ENCODE measurements around the gene TMEM109. TPM values are rescaled to one million over a fixed set of nuclear protein-coding genes. Genes with fewer than 3 reads are reported as not detected.

The TMEM109 gene
- total RNA-seq, 1 experiment from 2014 or later = 17.6 TPM

DNA sequence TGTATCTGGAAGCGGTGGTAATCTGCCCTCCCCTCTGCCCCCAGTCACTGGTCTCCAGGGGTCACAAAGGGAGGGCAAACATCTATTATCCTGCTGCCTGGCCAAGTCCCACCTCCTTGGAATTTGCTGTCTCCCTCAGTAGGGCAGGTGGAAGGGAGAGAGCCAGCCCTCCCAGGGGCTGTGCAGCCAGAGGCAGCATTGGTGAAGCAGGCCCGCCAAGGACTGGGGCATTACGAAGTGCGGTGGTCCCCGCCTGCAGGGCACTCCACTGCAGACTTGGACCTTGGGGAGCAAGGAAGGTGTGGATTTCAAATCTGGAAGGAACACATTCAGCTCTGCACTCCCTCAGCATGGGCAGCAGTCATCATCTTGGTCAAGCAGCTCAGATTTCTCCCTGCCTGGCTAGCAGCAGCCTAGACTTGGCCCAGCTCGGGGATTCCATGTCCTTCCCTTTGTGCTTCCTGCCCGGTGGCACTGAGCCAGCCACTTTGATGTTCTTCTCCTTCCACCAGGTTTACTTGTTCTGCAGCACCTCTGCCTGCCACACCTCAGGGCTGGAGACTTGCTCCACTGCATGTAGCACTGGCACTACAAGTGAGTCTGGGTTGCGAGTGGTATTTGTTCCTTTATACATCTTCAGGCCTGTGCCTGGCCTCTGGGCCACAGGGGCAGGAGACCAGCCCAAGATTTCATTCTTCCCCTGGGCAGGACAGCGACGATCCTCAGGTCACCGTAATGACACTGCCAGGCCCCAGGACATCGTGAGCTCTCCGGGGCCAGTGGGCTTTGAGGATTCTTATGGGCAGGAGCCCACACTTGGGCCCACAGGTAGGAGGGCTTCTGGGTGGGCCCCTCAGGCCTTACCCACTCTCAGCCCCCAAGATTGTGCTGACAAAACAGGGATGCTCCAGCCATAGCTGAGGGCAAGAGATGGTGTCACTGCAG, 39.3 kb upstream of the TMEM109 start:
- no peak overlapping the region for H3K4me3 ChIP-seq
- DNase-seq = no peak
- no peaks in the 10 kb centered on the region; the same call in none of the 2 replicates for H3K36me3 ChIP-seq
- no peaks in the 10 kb centered on the region for H3K27me3 ChIP-seq
- H3K9me3 ChIP-seq = no peaks in the 10 kb centered on the region

DNA sequence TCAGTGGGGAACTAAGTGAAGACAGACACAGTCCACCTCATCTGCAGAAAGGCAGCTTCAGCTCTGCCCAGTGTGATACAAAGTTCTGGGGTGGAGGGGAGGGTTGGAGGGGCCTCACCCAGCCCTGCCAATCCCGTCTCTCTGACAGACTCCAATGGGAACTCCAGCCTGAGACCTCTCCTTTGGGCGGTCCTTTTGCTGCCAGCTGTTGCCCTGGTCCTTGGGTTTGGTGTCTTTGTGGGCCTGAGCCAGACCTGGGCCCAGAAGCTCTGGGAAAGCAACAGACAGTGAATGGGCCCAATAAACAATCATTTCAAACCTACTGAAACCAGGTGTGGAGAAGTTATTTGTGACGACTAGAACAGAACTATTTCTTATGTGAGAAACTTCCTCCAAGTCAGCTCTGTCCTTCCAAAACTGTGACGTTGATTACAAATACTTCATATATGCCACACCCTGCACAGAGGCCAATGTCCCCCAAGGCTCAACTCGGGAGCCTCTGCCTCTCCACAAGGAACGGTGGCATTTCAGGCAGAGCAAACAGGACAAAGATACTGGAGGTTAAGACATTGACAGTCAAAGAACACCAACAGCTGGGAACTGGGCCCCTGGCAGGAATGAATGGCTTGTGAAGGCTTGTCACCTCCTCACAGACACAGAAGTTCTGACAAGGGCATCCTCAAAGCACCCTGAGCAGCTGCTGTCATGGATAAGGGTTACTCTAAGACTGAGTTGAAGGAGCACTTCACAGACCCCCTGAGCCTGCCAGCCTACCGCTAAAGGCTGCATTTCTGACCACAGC, 38.4 kb upstream of the TMEM109 start:
- Histone ChIP-seq H3K36me3 (peaks cover 5% of the 10 kb centered on the region), H3K4me3 (no peak overlapping the region)

DNA sequence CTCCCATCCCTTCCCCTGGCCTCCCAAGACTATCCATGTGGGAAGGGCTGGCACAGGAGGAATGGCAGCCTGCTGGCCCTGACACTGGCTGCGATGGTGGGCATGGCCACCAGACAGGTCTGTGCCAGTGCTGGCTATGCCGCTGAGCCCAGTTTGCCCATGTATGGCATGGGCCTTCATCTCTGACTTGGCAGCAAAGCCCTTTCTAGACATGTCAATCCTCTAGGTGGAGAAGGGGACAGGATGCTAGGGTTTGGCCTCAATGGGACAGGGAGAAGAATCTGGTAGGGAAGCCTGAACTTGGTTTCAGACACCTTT, 37.8 kb upstream of the TMEM109 start:
- peaks cover 7% of the 10 kb centered on the region for H3K36me3 ChIP-seq
- H3K27me3 ChIP-seq = no peaks in the 10 kb centered on the region
- no peaks in the 10 kb centered on the region for H3K9me3 ChIP-seq
- H3K4me3 ChIP-seq = no peak overlapping the region
- DNase-seq = no peak

More for the DNA sequence above, 38.4 kb upstream of the TMEM109 start:
- no peak for DNase-seq
- Histone ChIP-seq H3K27me3 (no peaks in the 10 kb centered on the region), H3K9me3 (no peaks in the 10 kb centered on the region)

DNA sequence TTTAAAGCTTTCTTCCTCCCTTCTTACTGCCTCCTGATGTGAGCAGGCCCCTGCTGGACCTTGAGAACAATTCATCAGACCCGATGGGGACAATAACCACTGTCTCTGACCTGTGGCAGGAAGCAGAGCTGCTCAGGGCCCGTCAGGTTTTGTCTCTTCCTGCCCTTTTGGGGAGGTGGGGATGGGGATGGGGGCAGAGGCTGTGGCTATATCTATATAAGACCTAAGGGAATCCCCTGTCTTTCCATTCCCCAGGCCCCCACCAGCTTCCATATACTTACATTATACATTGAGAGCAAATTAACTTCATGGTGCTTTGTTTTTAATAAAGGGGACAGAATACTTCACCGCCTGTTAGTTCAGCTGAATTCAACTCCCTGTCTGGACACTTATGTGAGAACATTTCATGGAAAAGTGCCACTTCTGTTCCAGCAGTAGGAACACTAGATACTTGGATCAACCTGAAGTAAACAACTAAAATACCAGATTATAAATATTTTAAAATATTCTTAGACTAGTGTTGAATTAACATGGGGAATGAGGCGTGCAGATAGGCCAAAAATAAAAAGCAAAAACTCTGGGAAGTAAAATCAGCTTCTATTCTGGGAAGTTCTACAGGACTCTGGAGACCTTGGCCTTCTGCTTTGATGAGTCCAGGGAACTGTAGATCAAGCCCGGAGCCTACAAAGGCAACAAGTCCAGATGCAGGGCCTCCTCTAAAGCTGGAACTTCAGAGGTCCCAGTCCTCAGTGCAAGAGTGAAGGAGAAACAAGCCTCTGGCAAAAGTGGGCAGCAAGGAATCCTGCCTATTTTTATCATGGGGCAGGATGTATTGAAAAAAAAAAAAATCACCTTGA, 35.5 kb upstream of the TMEM109 start:
- Histone ChIP-seq H3K4me3 (no peak overlapping the region), H3K36me3 (peaks cover 11% of the 10 kb centered on the region), H3K9me3 (no peaks in the 10 kb centered on the region), H3K27me3 (no peaks in the 10 kb centered on the region)
- no peak for DNase-seq

DNA sequence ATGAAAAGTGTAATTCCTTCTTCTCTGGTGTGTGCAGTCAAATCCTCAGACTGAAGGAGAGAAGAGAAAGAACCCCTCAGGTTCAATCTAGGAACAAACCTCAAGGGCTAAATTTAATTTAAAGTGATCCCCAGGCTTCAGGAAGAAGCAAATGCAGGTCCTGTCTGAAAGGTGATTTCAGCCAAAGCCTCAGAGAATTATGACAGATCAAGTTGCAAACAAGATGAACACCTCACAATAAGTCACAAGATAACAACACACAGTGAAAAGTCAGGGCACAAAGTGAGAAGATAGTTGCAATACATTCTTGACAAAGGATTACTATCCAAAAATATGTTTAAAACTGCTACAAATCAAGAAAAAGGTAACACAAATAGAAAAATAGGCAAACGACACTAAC, 34.9 kb upstream of the TMEM109 start:
- Histone ChIP-seq H3K4me3 (no peak overlapping the region), H3K27me3 (no peaks in the 10 kb centered on the region), H3K9me3 (no peaks in the 10 kb centered on the region), H3K36me3 (peaks cover 11% of the 10 kb centered on the region)
- no peak for DNase-seq

DNA sequence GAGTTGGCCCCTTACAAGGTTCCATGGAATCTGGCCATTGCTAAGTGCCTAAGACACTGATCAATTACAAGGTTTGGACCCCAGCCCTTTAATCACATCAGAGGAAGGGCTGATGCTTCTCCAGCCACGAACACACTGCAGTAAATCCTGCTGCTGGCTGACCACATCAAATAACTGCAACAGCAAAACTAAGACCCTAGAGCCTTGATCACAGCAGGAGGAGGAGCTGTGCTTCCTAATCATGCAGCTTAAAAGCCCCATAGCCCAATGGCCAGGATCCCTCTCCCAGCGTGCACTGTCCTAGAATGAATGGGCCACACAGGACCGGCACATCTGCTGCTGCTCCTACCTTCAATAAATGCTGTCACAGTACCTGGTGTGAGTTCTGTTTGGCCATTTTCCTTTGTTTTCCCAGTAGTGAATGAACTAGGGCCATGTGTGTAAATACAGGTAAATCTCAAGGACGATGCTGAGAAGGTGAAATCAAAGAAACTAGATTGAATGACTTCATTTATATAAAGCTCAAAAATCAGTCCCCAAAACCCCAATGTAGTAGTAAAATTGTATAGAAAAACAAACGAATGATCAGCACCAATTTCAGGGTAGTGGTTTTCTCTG, 33.9 kb upstream of the TMEM109 start:
- DNase-seq = no peak
- H3K27me3 ChIP-seq = no peaks in the 10 kb centered on the region
- no peak overlapping the region for H3K4me3 ChIP-seq
- H3K9me3 ChIP-seq = no peaks in the 10 kb centered on the region
- H3K36me3 ChIP-seq = peaks cover 11% of the 10 kb centered on the region

DNA sequence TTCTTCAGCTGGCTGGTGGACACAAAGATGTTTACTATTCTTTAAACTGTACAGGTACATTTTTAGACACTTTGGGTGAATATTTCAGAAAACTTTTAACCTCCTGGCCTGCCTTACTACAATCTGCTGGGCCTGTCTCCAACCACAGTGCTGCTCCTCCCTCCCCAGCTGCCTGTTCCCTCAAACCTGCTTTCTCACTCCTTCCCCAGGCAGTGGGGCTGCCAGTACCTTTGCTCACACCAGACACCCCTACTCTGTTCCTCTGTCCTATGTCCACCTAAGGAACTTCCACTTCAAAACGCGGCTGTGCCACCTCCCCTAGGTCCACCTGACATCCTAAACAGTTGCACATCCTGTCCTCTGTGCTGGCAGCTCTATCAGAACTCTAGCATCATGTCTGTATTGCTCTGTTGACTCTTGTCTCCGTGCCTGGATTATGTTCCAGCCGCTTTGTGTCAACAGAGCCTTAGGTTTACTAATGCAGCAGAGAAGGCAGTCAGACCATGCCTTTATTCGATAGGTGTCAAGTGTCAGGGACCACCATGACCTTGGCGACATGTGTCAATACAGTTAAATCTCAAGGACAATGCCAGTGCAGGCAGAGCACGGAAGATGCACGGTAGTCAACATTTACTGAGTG, 33.2 kb upstream of the TMEM109 start:
- Histone ChIP-seq H3K4me3 (no peak overlapping the region), H3K27me3 (no peaks in the 10 kb centered on the region), H3K36me3 (peaks cover 11% of the 10 kb centered on the region), H3K9me3 (0 out of 2 replicates have a peak, but pooled peaks cover 2% of the 10 kb centered on the region)
- DNase-seq = no peak

DNA sequence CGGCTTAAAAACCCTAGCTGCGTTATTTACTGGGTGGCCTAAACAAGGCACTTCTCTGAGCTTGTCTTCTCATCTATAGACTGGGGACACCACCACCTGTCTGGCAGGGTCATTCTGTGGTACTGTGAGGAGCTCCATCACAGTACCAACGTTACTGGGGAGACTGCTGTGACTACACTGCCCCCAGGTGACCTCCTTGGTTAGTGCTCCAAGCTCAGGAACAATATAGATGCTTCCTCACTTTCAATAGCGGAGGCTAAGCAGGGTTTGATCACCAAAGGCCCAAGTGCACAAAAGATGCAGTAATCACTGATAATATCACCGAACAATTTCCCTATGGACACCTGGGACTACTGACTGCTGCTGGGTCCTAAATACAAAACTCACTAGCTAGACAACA, 26.4 kb upstream of the TMEM109 start:
- DNase-seq = peak; percentile 26
- Histone ChIP-seq H3K4me3 (no peak overlapping the region), H3K9me3 (0 out of 2 replicates have a peak, but pooled peaks cover 2% of the 10 kb centered on the region), H3K27me3 (no peaks in the 10 kb centered on the region), H3K36me3 (peaks cover 15% of the 10 kb centered on the region)

DNA sequence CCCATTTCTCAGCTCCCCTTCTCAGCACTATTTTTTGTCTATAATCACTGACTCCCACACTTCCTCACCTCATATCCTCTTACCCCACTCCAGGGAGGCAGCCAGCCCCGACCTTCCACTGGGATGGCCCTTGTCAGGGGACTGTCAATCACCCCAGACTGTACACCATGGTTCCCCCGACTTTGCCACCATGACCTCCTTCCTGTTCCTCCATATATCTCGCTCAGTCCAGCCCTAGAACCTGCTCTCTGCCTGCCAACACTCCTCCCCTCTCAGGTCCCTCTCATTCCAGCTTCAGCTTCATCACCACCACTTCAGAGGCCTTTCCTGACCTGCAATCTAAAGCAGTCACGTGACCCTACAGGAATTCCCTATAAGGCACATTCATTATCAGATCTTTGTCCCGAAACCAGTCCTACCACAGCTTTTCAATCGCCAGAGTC, 24.1 kb upstream of the TMEM109 start:
- Histone ChIP-seq H3K27me3 (no peaks in the 10 kb centered on the region), H3K4me3 (no peak overlapping the region), H3K36me3 (peaks cover 36% of the 10 kb centered on the region), H3K9me3 (0 out of 2 replicates have a peak, but pooled peaks cover 2% of the 10 kb centered on the region)
- no peak for DNase-seq

DNA sequence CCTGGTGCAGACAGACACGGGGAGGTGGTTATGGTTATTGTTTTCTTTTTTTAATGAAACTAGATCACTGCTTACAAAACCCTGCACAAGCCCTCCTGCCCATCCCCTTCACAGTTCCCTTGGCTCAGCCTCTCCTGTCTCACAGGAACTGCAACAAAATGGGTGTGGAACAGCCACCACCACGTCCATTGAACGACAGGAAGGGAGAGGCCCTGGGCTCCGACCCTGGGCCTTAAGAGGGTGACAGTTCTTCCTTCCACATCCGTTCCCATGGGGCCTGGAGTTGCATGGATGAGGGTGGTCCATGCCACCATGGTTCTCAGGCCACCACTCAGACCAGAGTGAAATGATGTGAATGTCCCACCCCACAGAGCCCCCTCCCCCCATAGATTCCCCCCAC, 23.3 kb upstream of the TMEM109 start:
- peaks cover 44% of the 10 kb centered on the region for H3K36me3 ChIP-seq
- no peak overlapping the region for H3K4me3 ChIP-seq
- no peaks in the 10 kb centered on the region for H3K27me3 ChIP-seq
- no peak for DNase-seq
- 0 out of 2 replicates have a peak, but pooled peaks cover under 1% of the 10 kb centered on the region for H3K9me3 ChIP-seq

DNA sequence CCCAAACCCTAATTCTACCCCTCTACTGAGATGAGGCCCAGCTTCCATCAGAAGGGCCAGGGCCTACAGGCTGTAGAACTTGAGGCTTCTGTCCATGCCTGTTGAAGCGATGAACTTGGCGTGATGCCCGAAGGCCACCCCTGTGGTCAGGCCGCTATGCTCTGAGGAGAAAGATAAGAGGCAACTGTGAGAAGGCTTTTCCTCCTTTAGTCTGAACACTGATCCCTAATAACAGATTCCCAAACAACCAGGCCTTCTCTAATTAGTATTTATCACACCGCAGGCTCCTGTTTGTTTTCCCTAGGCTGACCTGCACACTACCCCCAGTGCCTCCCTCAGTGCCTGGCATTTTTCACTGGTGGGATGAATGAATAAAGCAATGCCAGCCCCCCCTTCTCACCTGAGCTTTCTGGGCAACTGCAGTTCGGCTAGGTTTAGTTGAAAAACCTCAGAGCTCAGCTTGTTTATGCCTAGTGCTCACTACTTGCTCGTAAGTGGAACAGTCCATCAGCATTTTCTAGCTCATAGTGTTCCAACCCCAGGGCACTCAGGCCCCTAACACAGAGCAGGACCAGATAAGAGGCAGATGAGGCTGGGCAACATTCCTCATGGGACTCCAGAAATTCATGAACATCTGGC, 22.7 kb upstream of the TMEM109 start:
- DNase-seq = no peak
- no peaks in the 10 kb centered on the region for H3K9me3 ChIP-seq
- H3K4me3 ChIP-seq = no peak overlapping the region
- no peaks in the 10 kb centered on the region for H3K27me3 ChIP-seq
- peaks cover 49% of the 10 kb centered on the region for H3K36me3 ChIP-seq

DNA sequence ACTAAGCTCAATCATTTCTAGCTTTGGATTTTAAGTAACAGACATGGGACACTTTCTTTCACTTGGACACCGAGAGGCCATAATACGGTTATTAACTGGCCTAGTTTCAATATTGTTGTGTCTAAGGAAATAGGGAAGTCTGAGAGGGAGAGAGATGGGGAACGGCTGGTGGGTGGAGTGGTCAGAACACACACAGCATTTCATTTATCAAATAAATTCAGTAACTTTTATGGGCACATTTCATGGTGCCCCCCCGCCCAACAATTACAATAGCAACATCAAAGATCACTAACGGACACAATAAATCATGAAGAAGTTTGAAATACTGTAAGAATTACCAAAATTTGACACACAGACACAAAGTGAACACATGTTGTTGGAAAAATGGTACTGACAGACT, 18.3 kb upstream of the TMEM109 start:
- Histone ChIP-seq H3K27me3 (no peaks in the 10 kb centered on the region), H3K4me3 (no peak overlapping the region), H3K9me3 (no peaks in the 10 kb centered on the region), H3K36me3 (peaks cover 93% of the 10 kb centered on the region)
- DNase-seq = no peak

DNA sequence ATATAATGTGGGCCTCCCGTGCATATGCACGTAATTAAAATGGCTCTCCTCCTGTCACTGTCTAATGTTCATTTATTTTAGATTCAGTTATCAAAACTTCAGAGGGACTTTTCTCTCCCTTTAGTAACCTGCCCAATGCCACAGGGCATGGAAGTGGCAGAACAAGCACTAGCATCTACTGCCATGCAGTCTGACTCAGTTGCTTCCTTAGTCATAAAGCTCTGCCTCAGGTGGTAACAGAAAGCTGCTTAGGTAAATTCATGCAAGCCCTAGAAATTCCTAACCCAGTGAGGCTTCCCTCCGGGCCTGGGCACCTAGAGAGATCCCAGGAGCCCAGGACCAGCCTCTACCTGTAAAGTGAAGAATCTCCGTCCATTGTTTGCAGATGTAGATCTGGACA, 16.5 kb upstream of the TMEM109 start:
- Histone ChIP-seq H3K27me3 (no peaks in the 10 kb centered on the region), H3K36me3 (peaks cover 95% of the 10 kb centered on the region), H3K4me3 (no peak overlapping the region), H3K9me3 (no peaks in the 10 kb centered on the region)
- no peak for DNase-seq

DNA sequence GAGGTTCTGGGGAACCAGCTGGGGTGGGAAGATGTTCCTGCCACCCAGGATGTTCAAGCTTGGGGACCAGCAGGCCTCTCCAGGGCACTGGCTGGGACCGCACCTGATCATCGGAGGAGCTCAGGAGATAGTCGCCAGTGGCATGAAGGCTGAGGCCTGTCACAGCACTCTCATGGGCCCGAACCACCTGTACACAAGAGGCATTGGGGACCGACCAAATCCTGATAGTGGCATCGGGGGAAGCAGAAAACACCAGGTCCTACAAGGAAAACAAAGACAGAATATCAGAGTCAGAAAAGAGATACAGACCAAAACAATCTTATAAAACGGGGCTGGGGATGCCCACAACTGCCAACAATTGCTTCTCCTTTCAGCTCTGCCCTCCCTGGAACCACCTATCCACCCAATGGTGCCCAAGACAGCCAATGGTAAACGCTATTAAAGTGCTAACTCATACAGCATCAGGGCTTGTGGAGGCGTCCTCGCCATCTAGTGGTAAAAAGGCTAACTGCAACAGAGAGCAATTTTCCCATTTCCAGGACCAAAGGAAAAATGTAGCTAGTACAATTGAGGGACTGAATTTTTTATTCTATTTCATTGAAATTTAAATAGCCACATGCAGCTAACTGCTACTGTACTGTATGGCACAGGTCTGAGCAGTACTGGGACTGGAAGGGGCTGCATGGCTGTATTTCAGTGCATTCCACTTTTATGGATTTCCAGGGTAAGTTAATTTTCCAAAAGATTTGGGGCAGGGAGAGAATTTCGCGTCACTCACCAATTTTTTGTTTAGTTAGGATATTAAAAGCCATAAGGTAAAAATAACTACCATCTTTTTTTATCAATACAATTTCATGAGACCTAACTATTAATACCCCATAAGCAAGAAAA, 14.7 kb upstream of the TMEM109 start:
- DNase-seq = peak; percentile 18
- Histone ChIP-seq H3K27me3 (no peaks in the 10 kb centered on the region), H3K36me3 (peaks cover 97% of the 10 kb centered on the region), H3K9me3 (no peaks in the 10 kb centered on the region), H3K4me3 (no peak overlapping the region)

DNA sequence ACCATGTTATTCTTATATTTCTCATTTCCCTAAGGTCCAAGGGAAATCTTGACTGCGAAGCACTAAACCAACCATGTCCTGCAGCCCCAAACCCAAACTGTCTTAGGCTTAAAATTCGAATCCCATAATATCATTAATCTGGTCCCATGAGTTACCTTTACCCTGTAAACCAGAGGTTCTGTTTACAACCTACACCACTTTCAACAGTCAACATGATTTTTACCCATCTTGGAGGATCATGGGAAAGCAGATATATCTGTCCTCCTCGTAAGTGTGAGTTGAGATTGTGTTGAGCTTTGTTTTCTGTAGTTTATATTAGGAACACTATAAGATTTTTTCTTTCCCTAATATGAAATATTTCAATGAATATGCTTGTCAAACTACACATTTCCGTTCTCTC, 14.0 kb upstream of the TMEM109 start:
- no peaks in the 10 kb centered on the region for H3K27me3 ChIP-seq
- peaks cover 96% of the 10 kb centered on the region for H3K36me3 ChIP-seq

More for the DNA sequence above, 14.0 kb upstream of the TMEM109 start:
- Histone ChIP-seq H3K9me3 (no peaks in the 10 kb centered on the region), H3K4me3 (no peak overlapping the region)
- DNase-seq = no peak

All from MG63 (cell line).